ENCODE results near the gene GRB14. TPM values are rescaled to one million over a fixed set of nuclear protein-coding genes. Genes with fewer than 3 reads are reported as not detected.
"Not testable (repeated sequence)": the region's sequence is repeated elsewhere in the genome, so short reads cannot be mapped to it uniquely, and the experiment has no call there.

GRB14 gene
- polyA plus RNA-seq, 1 donor, result 62.5 TPM

DNA sequence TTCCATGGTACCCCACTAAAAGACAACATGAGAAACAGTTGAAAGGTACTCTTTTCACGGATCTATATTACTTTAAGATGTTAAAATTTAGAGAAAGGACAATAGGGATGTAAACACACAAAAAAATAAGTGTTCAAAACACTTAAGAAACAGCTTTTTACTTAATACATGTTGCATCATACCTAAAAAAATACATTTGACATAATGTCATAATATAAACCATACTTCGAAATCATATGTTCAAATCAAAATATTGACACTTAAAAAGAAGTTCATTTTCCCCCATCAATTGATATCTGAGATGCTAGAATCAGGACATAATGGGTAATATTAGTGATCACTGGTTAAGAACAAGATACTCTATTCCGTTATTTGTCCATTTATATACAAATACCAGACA is 124.9 kb downstream of the GRB14 start:
- no peak for DNase-seq

DNA sequence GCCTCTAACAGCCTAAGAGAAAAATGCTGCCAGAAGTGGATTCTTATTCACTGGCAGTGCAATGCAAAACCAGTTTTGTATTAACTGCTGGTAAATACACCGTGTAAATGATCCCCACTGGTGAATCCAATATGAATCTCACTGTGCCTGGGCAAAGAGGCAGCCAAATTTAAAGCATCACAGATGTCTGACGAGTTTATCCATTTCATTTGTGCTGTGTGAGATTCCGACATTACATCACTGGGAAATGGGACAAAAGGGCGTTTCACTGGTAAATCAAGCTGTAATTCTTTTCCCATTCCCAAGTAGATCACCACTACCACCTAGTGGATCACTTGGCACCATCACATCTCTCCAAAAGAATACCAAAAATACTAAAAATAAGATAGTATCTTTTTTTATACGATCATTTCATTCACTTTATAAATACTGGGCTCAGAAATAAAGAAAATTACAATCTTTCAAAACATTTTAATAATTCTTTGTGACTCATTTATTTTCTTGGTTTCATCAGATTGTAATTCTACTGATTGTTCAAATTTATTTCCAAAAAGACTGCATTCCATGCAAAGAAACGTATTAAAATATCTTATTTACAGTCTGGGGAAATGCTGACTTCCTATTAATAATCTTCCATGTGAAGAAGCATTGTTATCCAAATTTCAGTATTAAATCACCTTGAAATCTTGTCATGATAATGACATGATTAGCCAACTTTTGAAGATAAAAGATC is 125.6 kb downstream of the GRB14 start:
- DNase-seq, result peak; percentile 27

DNA sequence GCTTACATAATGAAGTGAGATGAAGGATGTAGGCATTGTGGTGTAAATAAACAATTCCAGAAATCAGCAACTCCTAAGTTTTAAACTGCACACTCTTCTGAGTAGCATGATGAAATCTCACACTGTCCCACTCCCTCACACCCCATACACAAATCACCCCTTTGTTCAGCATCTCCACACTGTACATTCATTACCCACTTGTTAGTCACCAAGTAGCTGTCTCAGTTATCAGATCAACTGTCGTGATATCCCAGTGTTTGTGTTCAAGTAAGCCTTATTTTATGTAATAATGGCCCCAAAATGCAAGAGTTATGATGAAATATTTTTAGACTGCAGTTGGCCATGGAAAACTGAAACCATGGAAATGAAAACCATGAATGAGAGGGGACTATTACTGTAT is 135.7 kb downstream of the GRB14 start:
- no peak for DNase-seq

DNA sequence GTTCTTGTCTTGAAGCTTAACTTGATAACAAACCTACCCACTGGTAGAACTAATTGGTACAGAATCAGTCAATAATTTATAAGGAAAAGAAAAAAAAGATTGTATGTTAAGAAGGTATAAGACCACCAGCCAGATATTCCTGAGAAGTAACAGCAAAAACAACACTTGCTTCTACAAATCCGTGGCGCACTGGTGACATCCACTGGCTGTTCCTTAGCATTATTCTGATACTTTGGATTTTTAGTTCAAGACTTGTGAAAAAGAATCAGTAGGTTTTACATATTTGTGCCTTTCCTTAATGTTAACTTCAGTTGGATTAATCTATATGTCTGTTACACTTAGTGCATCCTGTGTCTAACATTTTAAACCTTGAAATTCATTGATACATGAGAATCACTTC is 141.8 kb downstream of the GRB14 start:
- peak; percentile 37 for DNase-seq

DNA sequence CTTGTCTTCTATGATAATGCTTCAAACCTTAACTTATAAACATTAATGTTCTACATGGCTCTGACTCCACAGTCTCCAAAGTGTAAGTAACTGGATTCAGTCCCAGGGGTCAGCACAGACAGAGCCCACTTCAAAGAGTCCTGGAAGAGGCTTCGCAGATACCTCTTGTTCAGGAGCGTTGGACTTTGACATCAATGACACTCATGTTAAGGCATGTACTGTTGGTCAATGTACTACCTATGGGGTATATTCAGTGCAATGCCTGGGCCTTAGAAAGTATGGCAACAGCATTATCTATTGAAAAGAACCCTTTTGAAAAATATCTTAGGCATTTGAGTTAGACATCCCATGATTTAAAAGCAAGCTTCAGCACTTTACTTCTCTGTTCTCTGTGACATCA is 143.1 kb downstream of the GRB14 start:
- no peak for DNase-seq

DNA sequence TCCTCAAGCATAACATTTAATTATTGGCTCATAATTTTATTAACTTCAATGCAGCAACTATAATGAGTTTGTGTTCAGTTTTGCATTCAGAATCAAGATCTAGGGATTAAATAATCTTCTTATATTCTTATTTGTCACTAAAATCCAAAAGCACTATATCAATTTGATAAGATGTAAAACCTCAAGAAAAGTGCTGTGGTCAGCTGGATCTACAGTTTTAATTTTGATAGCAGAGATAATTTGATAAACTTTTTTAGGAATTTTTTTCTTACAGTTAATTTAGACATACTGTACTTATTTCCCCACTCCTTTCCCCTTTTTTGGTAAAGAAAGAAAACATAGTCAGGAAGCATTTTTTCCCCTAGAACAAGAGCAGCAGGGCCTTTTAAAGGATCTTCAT is 146.4 kb downstream of the GRB14 start:
- no peak for DNase-seq

DNA sequence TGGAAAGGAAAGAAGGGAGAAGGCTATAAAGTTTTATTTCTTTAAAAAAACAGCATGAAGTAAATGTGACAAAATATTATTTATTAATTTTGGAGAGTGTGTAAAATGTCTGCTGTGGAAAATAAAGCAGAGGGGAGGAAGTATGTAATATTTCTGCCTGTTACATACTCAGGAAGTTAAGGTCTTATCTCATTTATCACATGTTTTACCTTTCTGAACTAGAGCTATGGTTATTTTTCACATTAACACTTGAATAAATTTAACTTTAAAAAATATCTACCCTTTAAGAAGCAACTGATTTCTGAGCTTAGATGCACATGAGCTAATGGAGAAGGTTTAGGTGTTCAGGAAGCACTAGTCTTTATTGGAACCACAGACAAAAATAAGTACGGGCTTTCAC is 148.3 kb downstream of the GRB14 start:
- no peak for DNase-seq

DNA sequence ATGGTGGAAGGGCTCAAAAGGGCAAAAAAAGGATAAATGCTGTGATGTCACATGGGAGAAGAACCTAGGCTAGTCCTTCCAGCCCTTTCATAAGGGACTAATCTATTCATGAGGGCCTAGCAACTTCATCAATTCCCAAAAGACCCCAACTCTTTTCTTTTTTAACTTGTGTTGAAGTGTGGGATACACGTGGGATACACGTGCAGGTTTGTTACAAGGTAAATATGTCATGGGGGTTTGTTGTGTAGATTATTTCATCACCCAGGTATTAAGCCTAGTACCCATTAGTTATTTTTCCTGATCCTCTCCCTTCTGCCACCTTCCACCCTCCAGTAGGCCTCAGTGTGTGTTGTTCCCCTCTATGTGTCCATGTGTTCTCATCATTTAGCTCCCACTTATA is 156.2 kb downstream of the GRB14 start:
- DNase-seq, result not testable (repeated sequence)

DNA sequence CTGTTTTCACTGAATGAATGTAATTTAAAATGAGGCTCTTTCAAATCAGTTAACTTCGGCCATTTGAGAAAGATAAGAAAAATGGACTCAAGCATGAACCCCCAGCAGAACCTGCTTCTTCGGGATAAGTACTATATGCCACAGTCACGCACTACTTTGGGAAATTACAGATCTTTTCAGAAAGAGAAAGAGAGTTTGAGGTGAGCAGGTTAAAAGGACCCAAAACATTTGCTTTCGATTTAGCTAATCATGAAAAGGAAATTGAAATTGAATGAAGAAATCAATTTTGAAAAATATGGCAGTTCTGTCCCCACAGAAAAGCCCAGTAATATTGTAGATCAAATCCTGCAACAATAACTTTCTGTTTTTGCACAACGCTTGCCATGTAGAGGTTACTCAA is 156.9 kb downstream of the GRB14 start:
- DNase-seq, result no peak

DNA sequence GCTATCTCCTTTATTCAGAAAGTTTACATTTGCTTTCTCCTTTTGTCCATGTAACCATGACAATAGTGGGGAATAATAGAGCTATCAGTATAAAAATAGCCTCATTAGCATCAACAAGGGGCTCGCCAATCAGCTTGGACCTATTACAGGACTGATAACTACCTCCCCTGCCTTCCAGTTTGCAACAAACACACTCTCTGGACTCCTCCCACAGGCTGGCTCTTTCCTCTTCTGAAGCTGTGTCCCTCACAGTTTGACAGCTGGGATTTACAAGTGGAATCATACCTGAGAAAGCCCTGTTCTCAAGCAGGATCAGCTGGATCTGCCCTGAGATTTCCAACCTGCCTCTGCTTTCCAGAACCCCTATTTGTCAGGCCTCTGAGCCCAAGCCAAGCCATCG is 162.5 kb downstream of the GRB14 start:
- DNase-seq, result no peak

DNA sequence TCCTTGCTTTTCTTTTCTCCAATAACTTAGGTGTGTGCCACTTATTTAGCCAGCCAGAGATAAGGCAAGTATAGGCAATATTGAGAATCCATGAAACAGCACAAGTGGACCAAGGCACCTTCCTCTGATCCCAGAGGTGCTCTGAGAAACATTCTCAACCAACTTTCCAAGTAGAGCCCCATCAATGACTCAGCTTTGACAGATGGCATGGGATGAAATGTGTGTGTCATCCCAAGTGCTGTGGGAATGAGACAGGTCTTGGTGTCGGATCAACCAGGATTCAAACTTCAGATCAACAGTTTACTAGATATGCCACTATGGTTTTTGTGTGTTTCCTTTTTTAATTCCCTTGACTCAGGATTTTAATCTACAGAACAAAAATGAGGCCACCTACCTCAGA is 164.0 kb downstream of the GRB14 start:
- DNase-seq, result no peak

DNA sequence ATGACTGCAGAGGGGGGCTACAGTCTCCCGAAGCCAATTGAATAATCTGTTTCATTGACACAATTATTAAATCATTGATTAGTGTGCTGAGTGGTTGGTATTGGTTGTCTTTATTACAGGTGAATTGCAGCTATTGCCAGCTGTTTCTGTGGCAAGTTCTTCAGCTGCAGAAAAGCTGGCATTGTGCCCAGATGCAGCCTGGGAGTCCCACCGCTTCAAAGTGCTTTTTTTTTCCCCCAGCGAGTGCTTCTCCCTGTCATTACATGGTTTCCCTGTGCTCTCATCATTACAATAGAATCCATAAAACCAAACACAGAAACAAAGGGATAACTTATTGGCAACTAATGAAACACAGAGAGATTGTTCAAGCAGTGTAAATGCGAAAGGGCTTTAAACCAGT is 164.7 kb downstream of the GRB14 start:
- peak; percentile 35 for DNase-seq

DNA sequence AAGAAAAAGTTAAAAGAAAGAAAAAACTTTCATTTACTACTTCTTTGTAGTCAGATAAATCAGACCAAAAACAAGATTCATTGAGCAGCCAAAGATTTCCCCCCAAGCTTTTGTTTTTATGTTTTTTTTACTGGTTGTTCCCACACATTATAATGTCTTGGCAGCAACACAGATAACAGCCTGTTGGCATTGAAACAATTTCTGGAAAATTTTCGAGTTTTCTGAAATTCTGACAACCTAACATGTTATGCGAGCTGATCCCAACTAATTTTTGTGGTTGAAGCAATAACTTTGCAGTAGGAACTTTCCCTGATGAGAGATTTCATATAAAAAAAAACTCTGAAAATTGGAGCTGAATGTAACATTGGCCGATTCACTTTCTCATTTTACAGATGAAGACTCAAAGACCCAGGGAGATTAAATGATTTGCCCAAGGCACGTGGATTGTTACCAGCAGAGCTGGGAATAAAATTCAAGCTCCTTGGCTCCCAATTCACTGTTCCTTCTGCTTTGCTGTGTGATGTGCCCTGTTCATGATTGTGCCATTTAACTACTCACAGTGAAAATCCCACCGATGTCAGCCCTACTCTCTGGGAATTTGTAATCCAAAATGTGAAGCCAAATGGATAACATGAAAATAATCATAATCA is 167.5 kb downstream of the GRB14 start:
- no peak for DNase-seq

DNA sequence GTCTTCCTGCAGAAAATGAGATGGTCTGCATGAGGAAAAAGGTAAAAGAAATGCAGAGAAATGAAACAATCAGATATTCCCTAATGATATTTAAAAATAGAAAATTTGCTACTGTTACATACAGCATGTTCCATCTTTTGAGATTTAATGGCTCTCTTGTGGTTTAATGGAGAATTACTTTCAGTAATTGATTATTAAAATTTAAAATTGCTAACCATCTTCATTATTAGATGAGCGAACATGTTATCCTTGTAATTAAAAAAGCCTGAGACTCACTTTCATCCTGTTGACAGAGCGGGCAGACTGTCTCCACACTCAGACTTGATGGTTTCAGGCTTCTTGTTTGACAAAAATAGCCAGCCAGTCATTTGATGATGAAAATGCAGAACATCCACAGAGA is 171.0 kb downstream of the GRB14 start:
- no peak for DNase-seq

DNA sequence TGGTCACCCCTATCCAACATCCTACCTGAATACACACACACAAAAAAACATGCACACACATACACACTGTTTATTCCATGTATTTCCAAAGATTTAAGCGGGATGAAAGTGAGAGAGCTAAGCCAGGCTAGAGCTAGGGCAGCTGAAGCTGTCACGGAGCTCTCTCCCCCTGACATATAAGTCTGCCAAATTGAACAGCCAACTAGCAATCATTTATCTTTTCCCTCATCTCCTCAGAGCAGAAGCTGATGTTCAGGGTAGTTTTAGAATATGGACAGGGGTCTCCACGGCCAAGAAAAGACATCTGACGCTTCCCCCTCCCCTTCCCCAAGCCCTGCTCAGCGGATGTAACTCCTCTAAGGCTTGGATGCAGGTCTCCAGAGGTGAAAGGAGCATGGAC is 171.6 kb downstream of the GRB14 start:
- no peak for DNase-seq

DNA sequence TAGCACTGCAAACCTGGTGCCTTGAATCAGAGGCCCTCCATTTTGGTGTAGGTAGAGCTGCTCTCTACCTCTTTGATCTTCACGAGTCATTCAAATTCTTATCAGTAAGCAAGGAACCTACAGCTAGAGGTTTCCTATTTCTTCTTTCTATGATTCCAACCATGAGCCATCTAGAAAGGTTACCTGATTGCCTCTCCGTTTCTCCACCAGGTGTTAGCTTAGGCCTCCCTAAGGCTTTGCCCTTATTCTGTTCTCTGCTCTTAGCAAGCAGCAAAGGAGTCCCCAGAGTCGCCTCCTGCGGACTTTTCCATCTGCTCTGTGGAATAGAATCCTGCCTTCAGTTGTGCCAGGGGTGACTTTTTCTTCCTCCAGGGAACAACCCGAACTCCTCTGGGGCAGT is 173.6 kb downstream of the GRB14 start:
- DNase-seq, result no peak

Other genes starting within 250 kb of the GRB14 start
- 142 TPM for gene COBLL1, start 220.3 kb upstream of the GRB14 start, polyA plus RNA-seq (ENCODE audit: insufficient read length)